ENCODE measurements around the gene PKD1L1.

PKD1L1 gene

DNA sequence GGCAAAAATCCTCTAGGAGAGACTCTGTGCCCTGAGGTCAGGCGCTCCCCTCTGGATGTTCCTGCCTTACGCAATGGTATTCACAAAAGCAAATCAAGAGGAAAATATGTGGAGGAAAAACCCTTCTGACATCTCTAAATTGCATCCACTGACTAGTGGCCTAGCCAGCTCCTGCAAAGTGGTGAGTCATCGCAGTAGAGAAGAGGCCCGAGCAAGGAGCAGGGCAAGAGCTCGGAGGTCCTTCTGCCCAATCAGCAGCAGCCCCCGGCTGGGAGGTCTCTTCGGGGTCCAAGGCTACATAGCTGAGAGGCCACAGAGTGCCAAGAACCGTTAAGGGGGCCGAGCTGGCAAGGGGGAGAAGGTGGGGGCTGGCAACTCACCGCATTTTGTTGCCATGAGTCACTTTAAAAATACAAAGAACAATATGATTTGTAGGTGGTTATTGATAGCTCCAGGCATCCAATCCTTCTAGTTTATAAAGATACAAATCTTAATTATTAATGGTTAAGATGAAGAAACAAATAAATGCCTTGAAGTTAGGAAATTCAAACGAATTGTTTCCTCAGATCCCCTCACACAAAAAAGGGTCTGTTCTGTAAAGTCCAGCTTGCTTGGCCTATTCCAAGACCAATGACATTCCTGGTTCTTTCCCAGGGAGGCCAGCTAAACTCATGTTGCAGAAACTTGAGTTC is 161.6 kb downstream of the PKD1L1 start:
- no peak for DNase-seq

DNA sequence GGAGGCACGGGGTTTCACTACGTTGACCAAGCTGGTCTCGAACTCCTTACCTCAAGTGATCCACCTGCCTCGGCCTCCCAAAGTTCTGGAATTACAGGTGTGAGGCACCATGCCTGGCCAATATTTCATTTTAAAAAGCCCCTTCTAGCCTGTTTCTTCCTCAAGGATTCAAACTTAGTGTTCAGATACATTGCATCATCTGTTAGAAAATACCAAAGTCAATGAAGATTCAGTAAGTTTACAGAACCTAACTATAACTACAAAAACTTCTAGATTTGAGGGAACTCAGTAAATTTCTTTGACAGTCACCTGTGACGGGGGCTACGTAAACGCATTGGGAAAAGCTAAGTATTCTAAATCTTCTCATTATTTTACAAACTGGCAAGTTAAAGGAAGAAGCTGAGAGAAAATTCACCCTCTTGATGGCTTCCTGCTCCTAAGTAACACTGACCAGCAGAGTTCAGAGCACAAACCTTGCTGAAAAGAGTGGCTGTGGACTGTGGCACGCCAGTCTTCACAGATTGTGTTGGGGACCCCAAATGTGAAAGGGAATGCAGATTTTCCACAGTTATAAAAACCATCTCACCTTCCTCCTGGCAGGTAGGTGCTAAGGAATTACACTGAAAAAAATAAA is 162.2 kb downstream of the PKD1L1 start:
- no peak for DNase-seq

DNA sequence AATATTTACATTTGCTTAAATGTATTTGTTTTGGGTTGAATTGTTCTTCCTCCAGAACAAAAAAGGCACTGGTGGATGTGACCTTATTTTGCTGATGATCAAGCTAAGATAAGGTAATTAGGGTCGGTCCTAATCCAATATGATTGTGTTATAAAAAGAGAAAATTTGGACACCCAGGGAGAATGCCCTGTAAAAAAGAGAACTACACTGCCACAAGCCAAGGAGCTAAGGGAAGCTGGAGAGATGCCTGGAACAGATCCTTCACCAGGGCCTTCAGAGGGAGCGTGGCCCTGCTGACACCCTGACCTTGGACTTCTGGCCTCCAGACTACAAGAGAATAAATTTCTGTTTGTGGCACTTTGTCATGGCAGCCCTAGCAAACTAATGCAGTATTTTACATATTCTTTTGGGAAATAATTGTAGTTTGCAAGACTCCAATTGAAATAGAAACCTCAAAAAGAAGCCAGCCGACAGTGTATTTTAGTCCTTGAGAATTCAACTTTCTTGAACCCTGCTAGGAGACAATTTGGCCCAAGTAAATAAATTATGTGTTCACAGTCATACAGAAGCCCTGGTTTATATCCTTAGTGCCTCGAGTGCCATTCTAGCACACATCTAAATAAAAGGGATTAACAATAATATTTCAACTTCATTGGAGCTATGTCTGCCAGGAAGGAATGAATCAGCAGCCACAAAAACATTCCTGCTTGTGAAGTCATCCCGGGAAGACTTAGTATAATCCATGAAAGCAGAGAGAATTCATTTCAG is 164.6 kb downstream of the PKD1L1 start:
- DNase-seq: no peak

DNA sequence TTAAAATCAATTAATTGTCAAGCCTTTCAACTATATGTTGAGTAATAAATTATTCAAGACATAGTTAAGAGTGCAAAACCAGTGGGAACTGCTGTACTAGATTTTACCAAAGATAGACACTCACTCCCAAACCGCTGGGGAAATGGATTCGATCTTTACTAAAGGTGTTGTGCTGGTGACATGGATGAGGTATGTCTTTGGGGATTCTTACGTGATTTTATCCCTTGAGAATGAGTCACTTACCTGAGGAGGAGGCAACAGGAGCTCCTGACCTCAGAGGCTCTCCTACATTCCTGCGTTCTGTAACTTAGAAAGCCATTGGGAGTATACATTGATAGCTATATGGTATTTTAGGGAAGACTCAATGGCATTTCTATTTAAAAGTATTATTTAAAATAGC is 165.5 kb downstream of the PKD1L1 start:
- DNase-seq: no peak

DNA sequence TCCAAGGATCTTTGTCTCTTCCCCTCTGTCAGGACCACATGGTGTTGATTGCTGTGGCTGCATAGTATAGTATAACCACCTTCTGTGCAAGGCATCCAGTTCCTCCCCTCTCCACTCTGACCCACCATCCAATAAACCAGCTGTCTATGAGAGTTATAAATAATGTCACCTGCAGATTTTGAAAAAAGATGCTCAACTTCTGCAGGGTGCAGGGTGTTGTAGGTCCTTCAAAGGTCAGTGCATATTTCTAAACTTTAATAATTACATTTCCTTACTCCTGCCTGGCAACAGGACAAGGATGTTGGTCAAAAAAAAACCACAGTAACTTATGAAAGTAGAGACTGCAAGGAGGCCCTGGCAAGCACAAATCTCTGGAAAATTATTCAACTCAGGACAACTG is 166.2 kb downstream of the PKD1L1 start:
- DNase-seq: no peak

DNA sequence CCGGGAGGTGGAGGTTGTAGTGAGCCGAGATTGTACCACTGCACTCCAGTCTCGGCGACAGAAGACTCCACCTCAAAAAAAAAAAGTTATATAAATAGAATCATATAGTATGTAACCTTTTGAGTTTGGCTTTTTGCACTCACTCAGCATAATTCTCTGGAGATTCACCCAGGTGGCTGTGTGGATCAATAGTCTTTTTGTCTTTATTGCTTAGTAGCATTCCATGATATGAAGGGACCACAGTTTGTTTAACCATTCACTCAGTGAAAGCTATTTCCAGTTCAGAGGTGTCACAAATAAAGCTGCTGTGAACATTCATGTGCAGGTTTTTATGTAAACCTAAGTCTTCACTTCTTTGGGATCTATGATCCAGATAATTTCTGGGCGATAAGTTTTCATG is 167.7 kb downstream of the PKD1L1 start:
- no peak for DNase-seq

DNA sequence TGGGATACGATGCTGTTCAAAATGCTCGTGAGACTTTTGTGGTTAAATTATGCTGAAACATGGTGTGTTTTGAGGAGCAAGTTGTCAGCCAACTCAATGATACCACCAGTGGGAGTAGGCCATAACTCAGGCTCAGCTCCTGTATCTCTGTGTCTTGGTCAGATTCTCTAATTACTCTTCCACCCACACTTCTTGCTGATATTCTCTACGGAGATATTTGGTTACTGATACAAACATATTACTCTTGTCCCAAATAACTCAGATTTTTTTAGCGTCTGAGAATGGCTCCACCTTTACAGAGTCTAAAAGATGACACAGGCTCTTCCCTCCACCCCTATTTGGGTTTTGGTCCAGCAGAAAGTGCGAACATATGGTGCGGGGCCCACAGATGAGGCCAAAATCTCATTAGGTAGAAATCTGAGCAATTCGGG is 168.9 kb downstream of the PKD1L1 start:
- no peak for DNase-seq

DNA sequence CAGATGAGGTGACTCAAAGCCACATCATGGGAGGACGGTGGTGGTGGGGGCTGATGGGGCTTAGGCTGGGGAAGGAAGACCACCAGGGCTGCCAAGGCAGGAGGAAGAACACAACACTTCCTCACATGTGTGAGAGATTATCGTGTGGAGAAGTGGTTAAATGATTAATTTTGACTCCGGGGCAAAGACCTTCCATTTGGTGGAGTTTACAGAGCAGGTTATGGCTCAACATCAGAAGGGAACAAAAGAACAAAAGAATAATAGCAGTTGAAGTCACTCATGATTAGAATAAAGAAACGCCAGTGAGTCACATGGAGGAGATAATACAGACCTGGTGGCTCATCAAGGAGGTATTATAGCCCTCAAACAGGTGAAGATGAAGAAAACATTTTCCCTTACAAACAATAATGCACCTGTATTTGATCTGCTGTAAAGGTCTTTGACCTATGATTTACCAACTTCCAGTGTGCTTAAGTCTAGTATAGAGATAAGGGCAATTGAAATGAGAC is 170.1 kb downstream of the PKD1L1 start:
- DNase-seq: no peak

DNA sequence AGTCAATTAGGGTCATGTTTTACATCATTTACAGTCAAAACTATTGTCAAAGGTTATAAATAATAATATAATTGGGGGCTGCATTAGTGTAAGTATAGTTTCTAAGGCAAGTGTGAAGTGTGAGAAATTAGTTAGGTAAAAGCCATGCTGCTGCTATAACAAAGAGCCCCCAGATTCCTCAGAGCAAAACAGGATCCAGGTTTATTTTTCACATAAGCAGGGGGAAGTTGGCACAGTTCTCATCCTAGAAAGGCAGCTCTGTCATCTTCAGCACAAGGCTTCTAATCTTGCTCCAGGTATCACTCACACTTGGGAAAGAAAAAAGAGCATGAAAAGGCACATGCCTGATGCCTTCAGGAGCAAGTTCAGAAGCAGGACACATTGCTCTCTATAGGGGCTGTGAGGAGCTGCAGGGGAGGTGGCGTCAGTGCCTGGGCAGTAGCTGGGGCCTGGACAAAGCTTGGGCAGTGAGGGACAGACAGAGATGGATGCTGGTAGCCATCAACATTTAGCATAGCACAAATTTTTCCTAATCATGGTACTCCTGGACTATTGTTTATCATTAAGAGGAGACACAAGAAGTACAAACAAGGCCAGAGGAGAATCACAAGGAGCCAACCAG is 170.6 kb downstream of the PKD1L1 start:
- no peak for DNase-seq

DNA sequence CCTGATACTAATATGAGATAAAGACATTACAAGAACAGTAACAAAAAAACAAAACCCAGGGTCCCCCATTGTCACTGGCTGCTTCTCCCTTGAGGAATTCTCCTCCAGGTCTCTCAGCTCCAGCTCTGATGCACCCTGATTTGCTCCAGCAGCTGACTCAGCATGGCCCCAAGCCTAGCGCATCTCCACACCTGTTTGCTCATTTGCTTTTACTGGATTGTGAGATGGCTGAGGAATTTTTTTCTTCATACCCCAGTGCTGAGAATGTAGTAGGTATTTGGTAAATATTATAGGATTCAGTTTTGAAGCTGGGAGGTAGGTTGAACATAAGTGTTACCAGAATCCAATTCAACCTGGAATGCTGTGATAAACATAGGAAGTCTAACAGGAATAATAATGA is 171.9 kb downstream of the PKD1L1 start:
- DNase-seq: no peak

DNA sequence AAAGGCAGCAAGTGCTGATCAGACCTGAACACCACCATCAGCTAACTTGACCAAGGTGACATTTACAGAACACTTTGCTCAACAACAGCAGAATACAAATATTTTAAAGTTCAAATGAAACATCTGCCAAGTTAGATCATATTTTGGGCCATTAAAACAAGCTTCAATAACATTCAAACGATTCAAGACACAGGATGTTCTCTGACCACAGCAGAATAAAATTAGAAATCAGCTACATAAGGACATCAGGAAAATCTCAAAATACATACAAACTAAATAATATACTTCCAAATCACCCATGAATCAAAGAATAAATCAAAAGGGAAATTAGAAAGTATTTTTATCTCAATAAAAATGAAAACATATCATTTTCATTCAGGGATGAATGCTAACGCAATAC is 173.0 kb downstream of the PKD1L1 start:
- no peak for DNase-seq

DNA sequence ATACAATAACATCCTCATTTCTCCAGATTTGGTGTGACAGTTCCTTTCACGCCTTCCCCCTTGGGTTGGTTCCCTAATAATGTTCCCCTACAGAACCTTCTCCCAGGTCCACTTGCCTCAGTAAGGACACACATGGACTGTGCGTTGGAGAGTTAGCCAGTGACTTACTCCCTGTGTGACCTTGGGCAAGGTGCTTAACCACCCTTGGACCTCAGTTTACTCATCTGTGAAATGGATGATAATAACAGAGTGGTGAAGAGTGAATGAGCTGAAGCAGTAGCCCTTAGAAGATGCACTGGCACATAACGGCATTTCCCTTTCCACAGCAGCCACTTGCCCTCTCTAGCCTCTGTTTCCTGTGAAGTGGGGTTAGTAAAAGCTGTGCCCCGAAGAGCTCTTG is 175.8 kb downstream of the PKD1L1 start:
- DNase-seq: no peak

DNA sequence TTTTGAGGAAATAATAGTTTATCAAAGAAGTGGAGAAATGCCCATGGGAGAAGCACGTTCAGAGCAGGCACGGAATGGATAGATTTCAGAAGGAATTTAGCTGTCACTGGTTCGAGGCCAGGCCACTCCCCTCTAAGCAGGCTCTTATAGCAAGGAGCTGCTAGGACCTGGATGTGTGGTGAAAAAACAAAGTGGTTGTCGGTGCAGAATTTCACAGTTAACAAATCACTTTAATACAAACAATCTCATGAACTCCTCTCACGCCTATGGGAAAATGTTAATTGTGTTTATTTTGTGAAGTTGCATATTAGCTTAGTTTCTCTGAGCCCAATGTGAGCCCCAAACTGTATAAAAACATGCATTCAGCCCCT is 176.3 kb downstream of the PKD1L1 start:
- no peak for DNase-seq

DNA sequence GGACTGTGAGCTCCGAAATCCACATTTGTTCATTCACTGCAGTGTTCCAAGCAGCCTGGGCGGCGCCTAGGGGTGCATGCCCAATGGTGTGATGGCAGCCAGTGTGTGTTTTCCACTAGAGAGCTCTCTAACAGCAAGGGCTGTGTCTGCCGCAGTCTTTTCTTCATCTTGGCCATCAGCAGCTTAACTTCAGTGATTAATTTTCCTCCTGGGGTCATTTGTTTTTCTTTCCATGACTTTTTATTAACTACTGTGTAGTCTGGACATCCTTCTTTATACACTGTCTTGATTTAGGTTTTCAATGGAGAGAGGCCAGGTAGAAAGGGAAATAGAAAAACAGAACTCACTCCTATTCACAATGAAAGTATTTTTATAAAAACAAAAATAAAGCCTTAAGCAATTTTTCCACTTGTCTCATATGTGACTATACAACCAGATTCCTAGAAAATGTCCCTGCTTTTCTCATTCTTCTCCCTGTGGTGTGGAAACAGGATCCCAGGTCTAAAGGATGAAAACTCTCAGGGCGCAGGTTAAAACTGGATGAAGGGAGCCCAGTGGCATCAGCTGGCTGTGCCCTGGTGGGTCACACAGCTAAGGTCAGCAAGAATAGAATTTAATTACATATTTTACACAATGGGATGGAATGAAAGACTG is 176.8 kb downstream of the PKD1L1 start:
- DNase-seq: no peak

DNA sequence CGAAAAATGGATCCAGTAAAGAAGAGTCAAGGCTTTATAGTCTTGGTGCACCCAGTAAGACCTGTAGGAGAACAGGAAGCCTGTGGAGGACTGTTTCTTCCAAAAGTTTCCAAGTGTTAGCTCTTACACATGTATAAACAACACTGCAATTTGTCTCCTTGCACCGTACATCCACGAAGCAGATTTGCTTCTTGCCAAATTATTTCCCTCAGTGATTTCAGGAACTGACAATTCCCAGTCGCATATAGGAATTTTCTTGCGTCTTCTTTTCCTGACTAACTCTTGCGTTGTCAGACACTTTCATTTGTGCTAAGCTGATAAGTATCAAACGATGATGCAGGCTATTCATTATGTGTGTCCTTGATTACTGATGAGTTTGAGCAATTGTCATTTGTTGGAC is 182.1 kb downstream of the PKD1L1 start:
- no peak for DNase-seq

DNA sequence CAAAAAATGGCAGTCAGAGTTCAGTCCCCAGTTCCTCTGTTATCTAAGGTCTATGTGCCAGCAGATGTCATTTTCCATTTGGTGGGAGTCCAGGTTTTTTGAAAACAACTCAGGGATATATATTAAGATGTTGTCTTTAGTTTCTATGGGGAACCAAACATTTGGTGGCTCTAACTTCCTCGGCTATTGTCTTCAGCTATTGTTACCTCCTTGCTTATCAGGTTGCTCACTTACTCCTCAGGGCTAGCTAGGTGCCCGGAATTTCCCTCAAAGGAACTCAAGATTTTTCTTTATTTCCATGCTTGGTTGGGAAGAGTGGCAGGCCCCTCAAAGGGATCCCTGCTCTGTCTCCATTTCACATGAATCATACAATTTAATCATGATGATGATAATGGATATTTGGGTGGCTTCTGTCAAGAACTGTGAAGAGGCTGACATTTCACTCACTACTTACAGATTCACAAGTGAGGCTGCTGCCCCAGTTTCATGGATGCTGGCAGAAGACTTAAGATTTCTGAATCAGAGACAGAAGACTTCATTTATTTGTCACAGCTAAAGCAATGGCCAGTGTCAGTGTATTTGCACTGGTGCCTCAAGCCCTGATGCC is 182.8 kb downstream of the PKD1L1 start:
- DNase-seq: no peak

DNA sequence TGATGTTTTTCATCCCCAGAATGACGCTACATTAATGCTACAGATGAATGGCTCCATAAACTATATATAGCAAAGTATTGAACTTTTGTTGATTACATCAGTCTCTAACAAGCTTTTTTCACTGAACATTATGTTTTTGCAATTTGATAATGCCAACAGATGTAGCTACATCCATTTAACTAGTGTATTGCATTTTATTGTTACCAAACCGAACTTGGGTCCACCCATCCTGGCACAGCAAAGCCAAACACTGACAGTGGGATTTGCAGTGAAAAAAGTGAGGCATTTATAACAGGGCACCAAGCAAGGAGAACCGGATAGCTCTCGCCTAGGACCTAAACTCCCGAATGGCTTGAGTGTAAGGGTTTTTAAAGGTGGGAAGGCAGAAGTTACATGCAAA is 183.5 kb downstream of the PKD1L1 start:
- DNase-seq: no peak

DNA sequence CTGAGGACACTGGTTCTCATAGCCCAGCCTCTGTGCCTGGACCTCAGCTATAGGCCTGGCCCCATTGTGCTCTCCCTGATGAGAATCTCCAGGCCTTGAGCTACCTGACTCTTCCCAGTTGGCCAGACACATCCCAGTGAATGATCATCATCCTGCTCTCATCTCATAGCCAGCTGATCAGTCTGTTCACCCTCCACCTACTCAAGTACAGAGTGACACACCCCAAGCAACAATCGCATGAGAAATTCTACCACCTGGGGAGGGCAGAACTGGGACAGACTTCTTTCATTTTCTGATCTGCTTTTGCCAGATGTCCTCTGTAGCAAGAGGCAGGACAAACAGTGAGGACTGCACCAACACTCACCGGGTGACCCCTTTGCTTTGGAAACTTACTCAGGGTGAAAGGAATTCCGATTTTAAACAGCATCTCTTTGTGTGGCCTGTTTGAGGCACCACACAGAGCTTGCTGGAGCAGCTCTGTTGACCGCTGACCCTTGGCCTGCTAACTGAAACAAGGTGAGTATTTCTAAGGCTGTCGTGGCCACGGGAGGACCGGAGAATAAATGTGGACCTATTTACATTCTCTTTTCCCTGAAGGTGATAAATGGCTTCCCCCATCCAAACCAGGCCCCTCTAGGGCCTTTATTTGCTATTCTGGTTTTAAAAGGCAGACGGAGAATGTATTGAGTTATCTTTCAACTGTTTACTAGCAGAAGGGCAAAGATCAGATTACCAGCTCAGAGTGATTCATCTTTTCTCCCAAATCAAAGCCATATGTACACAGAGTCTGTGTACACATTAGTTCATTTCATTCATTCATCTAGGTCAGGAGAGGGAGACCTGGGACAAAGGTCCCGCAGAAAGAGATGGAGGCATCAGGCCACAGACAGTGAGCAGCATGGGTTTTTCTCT is 184.9 kb downstream of the PKD1L1 start:
- DNase-seq: no peak

DNA sequence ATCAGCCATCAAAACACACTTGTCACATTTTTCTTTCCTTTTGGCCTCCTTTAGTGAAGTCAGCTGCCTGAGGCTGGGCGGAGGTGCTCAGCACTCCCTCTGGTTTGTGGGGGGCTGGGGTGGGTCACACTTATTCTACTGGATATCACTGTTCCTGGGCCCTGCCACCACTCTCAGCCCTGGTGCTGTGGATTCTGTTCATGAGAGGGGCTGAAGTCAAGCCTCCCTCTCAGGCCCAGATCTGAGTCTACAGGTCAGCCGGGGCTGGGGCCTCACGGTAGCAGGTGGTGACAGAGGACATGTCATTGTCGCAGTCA is 185.6 kb downstream of the PKD1L1 start:
- DNase-seq: no peak

DNA sequence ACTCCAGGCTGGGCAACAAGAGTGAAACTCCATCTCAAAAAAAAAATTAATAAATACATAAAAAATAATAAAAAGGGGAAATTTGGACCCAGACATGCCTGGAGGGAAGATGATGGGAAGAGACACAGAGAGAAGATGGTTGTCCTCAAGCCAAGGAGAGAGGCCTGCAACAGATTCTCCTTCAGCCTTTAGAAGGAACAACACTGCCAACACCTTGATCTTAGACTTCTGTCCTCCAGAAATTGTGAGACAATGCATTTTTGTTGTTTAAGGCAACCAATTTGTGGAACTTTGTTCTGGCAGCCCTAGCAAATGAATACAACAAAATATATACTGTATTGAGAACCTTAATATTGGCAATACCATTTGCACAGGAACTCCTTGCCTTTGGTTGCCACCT is 186.1 kb downstream of the PKD1L1 start:
- no peak for DNase-seq

DNA sequence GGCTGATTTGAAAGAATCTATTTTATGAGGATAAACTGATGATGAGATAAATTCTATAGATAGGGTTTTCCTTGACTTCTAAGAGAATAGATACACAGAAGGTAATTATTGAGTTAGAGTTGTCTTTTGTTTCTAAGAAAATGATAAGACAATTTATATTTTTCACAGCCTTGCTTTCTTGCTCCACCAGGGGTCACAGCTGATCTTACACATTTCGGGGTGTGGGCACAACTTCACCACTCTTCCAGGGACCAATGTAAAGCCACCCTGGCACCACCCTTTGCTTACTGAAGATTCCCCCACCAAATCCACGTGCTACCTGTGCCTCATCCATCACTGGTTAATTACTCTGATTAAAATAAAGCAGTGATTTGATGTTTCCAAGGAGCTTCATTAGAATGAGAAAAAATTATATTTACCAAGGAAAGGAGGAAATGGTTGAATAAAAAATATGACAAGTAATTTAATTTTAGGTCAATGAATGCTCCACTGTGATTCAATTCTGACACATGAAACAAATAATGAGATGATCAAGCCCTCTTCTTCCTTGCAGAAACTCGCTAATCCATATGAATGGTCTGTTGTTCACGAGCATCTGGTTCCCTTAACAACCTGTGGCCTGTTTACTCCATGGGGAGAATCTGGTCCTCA is 189.1 kb downstream of the PKD1L1 start:
- no peak for DNase-seq
